Heart left ventricle (tissue), 13 donors: ENCODE data around the gene HOXB2.

Experiments used
- POLR2A ChIP-seq, 2 donors: fragments of 450-650 bp; IDR thresholded peaks; one replicate each; pipeline ENCODE4 v1.6.1; 2017; ENCODE audit warnings: antibody characterized with exemption in 2 of 2, mild to moderate bottlenecking in 2 of 2, moderate library complexity in 2 of 2
- TF ChIP-seq, protein P1 (sequence below), 12 donors: fragments of 200-600 bp; sonication (generic) in 4 of 12; IDR thresholded peaks; one replicate each; pipeline versions ENCODE4 v1.5.0 to v1.8.0; 2018 to 2022; ENCODE audit warnings: antibody characterized with exemption in 12 of 12, mild to moderate bottlenecking in 5 of 12
- donor health status: ischemic (EF 13 %, LVEDD 7.1; RV severe dilation, severe dysfunction).
- donor health status: DM: no; HTN: yes; CAD: no.
- donor health status: DM: no; HTN: no; CAD: no.
- donor health status: ischemic (EF 25% LVEDD 6.9; RV normal size, moderate dysfunction).
- donor health status: ischemic (EF 25% LVEDD 5.7; RV mildly dilated, moderate dysfunction).
- donor health status: ischemic (EF 35%, LVEDD 5.7; RV mildly dilated, moderate dysfunction).
- donor health status: nonischemic (EF 11% LVEDD 7.7; RV severe dilation, severe dysfunction).
- donor health status: DM: yes; HTN: yes; CAD: no.
- donor health status: PGD.
- donor health status: ischemic (EF 29% LVEDD 5.4; RV normal size, mild dysfunction).
- donor health status: nonischemic (EF 23%, LVEDD 6.1; RV moderate dilation, normal function).

DNA sequence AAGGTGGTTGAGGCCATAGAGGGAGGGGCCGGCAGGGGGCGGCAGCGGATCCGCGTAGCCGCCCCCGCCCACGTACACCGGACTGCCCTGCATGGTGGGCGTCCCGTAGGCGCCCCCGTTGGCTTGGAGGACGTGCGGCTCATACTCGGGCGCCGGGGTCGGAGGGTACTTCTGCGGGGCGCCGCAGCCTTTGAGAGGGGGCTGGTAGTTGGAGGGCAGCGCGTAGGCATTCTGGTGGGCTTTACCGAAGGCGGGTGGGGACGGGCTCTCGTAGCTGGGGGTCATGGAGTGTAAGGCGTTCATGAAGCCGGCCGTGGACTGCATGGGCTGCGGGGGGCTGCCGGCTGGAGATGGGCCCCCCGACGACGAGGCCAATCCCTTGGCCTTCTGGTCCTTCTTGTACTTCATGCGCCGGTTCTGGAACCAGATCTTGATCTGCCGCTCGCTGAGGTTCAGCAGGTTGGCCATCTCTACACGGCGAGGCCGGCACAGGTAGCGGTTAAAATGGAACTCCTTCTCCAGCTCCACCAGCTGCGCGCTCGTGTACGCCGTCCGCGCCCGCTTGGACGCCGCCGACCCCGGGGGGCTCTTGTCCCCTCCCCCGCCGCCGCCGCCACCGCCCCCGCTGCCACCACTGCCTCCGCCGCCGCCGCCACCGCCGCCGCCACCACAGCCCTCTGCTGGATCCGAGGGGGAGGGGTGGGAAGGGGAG is 5.7 kb upstream of the HOXB2 start:
- TF ChIP-seq, protein P1, sequence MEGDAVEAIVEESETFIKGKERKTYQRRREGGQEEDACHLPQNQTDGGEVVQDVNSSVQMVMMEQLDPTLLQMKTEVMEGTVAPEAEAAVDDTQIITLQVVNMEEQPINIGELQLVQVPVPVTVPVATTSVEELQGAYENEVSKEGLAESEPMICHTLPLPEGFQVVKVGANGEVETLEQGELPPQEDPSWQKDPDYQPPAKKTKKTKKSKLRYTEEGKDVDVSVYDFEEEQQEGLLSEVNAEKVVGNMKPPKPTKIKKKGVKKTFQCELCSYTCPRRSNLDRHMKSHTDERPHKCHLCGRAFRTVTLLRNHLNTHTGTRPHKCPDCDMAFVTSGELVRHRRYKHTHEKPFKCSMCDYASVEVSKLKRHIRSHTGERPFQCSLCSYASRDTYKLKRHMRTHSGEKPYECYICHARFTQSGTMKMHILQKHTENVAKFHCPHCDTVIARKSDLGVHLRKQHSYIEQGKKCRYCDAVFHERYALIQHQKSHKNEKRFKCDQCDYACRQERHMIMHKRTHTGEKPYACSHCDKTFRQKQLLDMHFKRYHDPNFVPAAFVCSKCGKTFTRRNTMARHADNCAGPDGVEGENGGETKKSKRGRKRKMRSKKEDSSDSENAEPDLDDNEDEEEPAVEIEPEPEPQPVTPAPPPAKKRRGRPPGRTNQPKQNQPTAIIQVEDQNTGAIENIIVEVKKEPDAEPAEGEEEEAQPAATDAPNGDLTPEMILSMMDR (IDR thresholded peaks at IDR 0.05): no peak
- TF ChIP-seq POLR2A (IDR thresholded peaks at IDR 0.05): no peak
